ENCODE results near the gene CDH18.

The CDH18 gene

GRCh38 chr5:19424506-19424905 lies 563.5 kb downstream of the CDH18 start:
- no peak overlapping the region for H3K4me3 ChIP-seq (ENCODE audit: low read depth, low read length)
- no peak for TF ChIP-seq CTCF (IDR thresholded peaks at IDR 0.05; ENCODE audit: low read depth, low read length)
